KMS-11 (cell line): ENCODE results near the gene ZNF444.

Source experiments
- H2AFZ ChIP-seq: fragments of 200-600 bp; sonication (generic); 2 replicates; pipeline ENCODE4 v1.6.1; 2016; ENCODE audit warnings: antibody characterized with exemption, mixed run types, low read depth
- H3K27ac ChIP-seq: fragments of 200-600 bp; sonication (generic); 2 replicates; pipeline ENCODE4 v1.6.1; 2016; ENCODE audit warnings: mild to moderate bottlenecking, mixed run types
- H3K27me3 ChIP-seq: fragments of 200-600 bp; sonication (generic); 2 replicates; pipeline ENCODE4 v1.6.1; 2017; ENCODE audit warnings: mild to moderate bottlenecking, low read depth, mixed run types, moderate library complexity; ENCODE audit not compliant: insufficient read depth
- H3K36me3 ChIP-seq: fragments of 200-600 bp; sonication (generic); 2 replicates; pipeline ENCODE4 v1.6.1; 2017; ENCODE audit warnings: mild to moderate bottlenecking, mixed run types; ENCODE audit not compliant: insufficient read depth
- H3K4me1 ChIP-seq: fragments of 200-600 bp; sonication (generic); 2 replicates; pipeline ENCODE4 v1.6.1; 2016; ENCODE audit warnings: mild to moderate bottlenecking, low read depth, mixed run types; ENCODE audit not compliant: poor library complexity, severe bottlenecking
- H3K4me2 ChIP-seq: fragments of 200-600 bp; sonication (generic); 2 replicates; pipeline ENCODE4 v1.7.0; 2016; ENCODE audit warnings: mild to moderate bottlenecking, mixed run types
- H3K4me3 ChIP-seq: fragments of 200-600 bp; sonication (generic); IDR thresholded peaks from 2 replicates; pipeline ENCODE4 v1.6.1; 2017; ENCODE audit warnings: low read depth, low read length, mixed read lengths; ENCODE audit not compliant: insufficient read depth
- H3K79me2 ChIP-seq: fragments of 200-600 bp; sonication (generic); 2 replicates; pipeline ENCODE4 v1.6.1; 2016; ENCODE audit warnings: low read depth, mixed run types; ENCODE audit not compliant: insufficient read depth
- H3K9ac ChIP-seq: fragments of 200-600 bp; sonication (generic); 2 replicates; pipeline ENCODE4 v1.6.1; 2016; ENCODE audit warnings: mild to moderate bottlenecking, mixed run types
- H4K20me1 ChIP-seq: fragments of 200-600 bp; sonication (generic); 2 replicates; pipeline ENCODE4 v1.6.1; 2016; ENCODE audit warnings: mild to moderate bottlenecking, mixed run types; ENCODE audit not compliant: insufficient read depth
- CTCF ChIP-seq: fragments of 200-600 bp; sonication (generic); conservative IDR thresholded peaks from 2 replicates; pipeline ENCODE4 v1.6.1; 2017; ENCODE audit warnings: low read depth, mild to moderate bottlenecking, antibody characterized with exemption, low read length, moderate library complexity, mixed read lengths

The ZNF444 gene

GRCh38 chr19:56140583-56141416 lies at the start of gene ZNF444:
TSS of gene ZNF444 (plus strand) at chr19:56141287. CDS start at chr19:56146912, 5,625 bp downstream.
- Histone ChIP-seq H3K27me3 (no peaks in the 10 kb centered on the region), H3K9ac (peak within 1 kb of the TSS; percentile 63), H3K4me1 (peaks cover 19% of the 10 kb centered on the region), H3K36me3 (no peaks in the 10 kb centered on the region), H3K79me2 (peaks cover 8% of the 10 kb centered on the region; the same call in 1 of the 2 replicates), H2AFZ (peak within 1 kb of the TSS; percentile 80), H4K20me1 (no peaks in the 10 kb centered on the region), H3K27ac (peak within 1 kb of the TSS; percentile 77), H3K4me3 (no peak within 1 kb of the TSS), H3K4me2 (peak within 1 kb of the TSS; percentile 79)
- no peak for TF ChIP-seq CTCF

GRCh38 chr19:56091751-56092546 lies 49.1 kb upstream of the ZNF444 start:
- H3K27ac ChIP-seq: no peak overlapping the region; the same call in 1 of the 2 replicates

GRCh38 chr19:56092685-56093631 lies 48.1 kb upstream of the ZNF444 start:
- TF ChIP-seq CTCF: no peak
- no peak overlapping the region for H3K4me3 ChIP-seq
- no peak overlapping the region for H2AFZ ChIP-seq
- peak overlapping the region; percentile 31; the same call in 1 of the 2 replicates for H3K4me2 ChIP-seq
- H3K36me3 ChIP-seq: no peaks in the 10 kb centered on the region
- H3K27ac ChIP-seq: no peak overlapping the region
- H3K27me3 ChIP-seq: no peaks in the 10 kb centered on the region
- peaks cover 21% of the 10 kb centered on the region for H3K4me1 ChIP-seq
- H4K20me1 ChIP-seq: peaks cover 3% of the 10 kb centered on the region; the same call in 1 of the 2 replicates
- peaks cover 23% of the 10 kb centered on the region for H3K79me2 ChIP-seq
- no peak overlapping the region for H3K9ac ChIP-seq

More at GRCh38 chr19:56091751-56092546, 49.1 kb upstream of the ZNF444 start:
- Histone ChIP-seq H3K27me3 (no peaks in the 10 kb centered on the region), H3K9ac (no peak overlapping the region), H3K79me2 (peaks cover 23% of the 10 kb centered on the region), H2AFZ (no peak overlapping the region), H3K4me2 (peak overlapping the region; percentile 31; the same call in 1 of the 2 replicates), H3K4me3 (no peak overlapping the region), H4K20me1 (peaks cover 3% of the 10 kb centered on the region; the same call in 1 of the 2 replicates), H3K4me1 (peaks cover 21% of the 10 kb centered on the region), H3K36me3 (no peaks in the 10 kb centered on the region)
- TF ChIP-seq CTCF: no peak

GRCh38 chr19:56094449-56094848 lies 46.6 kb upstream of the ZNF444 start:
- Histone ChIP-seq H3K27ac (no peak overlapping the region), H3K4me3 (no peak overlapping the region), H3K9ac (no peak overlapping the region), H3K27me3 (no peaks in the 10 kb centered on the region), H2AFZ (no peak overlapping the region), H3K4me1 (peaks cover 21% of the 10 kb centered on the region), H3K79me2 (peaks cover 18% of the 10 kb centered on the region), H3K4me2 (no peak overlapping the region), H3K36me3 (no peaks in the 10 kb centered on the region), H4K20me1 (peaks cover 3% of the 10 kb centered on the region; the same call in 1 of the 2 replicates)
- no peak for TF ChIP-seq CTCF
